OCI-LY3 (cell line): ENCODE data around the gene SLC39A6.

ENCODE experiments used
- EZH2phosphoT487 ChIP-seq: fragments of 200-600 bp; shearing (Covaris generic); IDR thresholded peaks from 2 replicates; pipeline ENCODE4 v1.6.1; 2018; ENCODE audit warnings: antibody characterized with exemption, mixed run types, low read depth
- TF ChIP-seq, protein P1 (sequence below): fragments of 200-600, 300-600 bp; sonication (generic); IDR thresholded peaks from 2 replicates; pipeline ENCODE4 v1.5.1; 2014; ENCODE audit warnings: antibody characterized with exemption, low read length, low read depth

DNA sequence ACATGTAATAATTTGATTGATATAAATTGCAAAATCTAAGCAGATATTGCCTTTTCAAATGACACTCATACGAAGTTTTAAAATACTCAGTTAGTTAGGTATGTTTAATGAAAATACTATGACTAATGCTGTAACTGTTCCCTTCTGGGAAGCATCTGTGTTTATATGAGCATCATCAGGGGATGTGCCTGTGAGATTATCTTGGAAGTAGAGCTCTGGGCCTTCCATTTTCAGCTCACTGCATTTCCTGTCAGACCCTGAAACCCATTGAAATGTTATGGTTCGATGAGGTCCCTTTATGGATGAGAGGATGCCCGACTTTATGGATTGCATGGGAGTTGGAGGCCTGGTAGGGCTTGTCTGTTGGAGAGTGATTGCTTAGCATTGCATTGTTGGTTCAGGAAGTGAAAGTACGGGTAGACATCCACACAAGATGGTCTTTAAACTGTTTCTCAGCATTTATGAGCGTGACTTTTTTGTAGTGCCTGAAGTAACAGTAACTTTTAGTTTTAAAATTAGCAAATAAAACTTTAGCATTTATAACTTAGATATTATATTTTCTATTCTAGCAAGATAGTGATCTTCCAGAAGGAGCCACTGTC is 29.2 kb upstream of the SLC39A6 start:
- TF ChIP-seq, protein P1, sequence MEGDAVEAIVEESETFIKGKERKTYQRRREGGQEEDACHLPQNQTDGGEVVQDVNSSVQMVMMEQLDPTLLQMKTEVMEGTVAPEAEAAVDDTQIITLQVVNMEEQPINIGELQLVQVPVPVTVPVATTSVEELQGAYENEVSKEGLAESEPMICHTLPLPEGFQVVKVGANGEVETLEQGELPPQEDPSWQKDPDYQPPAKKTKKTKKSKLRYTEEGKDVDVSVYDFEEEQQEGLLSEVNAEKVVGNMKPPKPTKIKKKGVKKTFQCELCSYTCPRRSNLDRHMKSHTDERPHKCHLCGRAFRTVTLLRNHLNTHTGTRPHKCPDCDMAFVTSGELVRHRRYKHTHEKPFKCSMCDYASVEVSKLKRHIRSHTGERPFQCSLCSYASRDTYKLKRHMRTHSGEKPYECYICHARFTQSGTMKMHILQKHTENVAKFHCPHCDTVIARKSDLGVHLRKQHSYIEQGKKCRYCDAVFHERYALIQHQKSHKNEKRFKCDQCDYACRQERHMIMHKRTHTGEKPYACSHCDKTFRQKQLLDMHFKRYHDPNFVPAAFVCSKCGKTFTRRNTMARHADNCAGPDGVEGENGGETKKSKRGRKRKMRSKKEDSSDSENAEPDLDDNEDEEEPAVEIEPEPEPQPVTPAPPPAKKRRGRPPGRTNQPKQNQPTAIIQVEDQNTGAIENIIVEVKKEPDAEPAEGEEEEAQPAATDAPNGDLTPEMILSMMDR = no peak
- TF ChIP-seq EZH2phosphoT487 = no peak
